Measurements from ENCODE around the gene B4GALNT1. TPM values are rescaled to one million over a fixed set of nuclear protein-coding genes. Genes with fewer than 3 reads are reported as not detected.
A peak's percentile ranks its signal among the peaks of the same experiment; 100 is the strongest.

Gene B4GALNT1
- total and polyA plus RNA-seq, 9 of the 15 experiments (the other 6 are each of a cell fraction or from before 2014, with no cell fraction given): 1.0 to 32.2 (median 9.8) TPM

DNA sequence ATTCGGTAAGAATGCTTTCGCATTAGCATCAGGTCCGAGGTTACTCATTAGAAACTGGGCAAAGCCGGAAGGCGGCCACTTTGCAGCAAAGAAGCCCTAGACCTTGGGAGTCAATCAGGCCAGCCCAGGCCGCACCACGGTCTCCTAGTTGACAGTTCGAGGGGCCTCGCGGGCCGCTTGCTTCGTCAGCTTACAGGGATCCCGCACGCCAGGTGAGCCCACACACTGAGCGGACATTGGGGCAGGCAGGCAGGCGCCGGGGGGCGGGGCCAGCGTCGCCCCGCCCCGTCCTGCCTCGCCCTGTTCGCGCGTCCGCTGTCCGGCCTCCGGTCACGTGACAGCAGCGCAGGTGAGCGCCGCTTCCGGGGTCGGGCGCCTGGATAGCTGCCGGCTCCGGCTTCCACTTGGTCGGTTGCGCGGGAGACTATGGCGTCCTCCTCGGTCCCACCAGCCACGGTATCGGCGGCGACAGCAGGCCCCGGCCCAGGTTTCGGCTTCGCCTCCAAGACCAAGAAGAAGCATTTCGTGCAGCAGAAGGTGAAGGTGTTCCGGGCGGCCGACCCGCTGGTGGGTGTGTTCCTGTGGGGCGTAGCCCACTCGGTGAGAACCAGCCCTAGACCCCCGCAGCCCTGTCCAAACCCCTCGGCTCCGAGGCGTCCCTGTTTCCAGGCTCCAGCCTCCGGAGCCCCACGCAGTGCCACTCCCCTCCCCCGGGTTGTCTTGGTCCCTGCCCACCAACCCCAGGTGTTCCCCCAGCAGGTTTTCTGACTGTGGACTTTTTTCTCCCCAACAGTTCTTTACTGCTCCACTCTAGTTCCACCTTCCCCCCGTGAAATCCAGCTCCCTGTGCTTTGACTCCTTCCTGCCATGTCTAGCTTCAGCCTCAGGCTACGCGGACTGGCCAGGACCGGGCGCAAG, 41.9 kb downstream of the B4GALNT1 start, which contains the start of gene PIP4K2C (continued):
- TF ChIP-seq SRF (CRISPR knock-in tag; IDR thresholded peaks at IDR 0.05) (no peak), HNRNPLL (IDR thresholded peaks at IDR 0.05; ENCODE audit: low read depth, low read length, poor library complexity, severe bottlenecking) (peak; percentile 12), XRCC3 (IDR thresholded peaks at IDR 0.05) (no peak), ZNF436 (CRISPR knock-in tag; IDR thresholded peaks at IDR 0.05) (no peak), ADNP (tag; IDR thresholded peaks at IDR 0.05) (no peak), ZNF146 (CRISPR knock-in tag; IDR thresholded peaks at IDR 0.05; ENCODE audit: unreplicated experiment) (no peak), ZNF274 (IDR thresholded peaks at IDR 0.05; ENCODE audit: borderline replicate concordance, low read depth, low read length) (no peak), POLR2B (IDR thresholded peaks at IDR 0.05; ENCODE audit: low read depth, partially characterized antibody) (peak; percentile 40), KAT8 (IDR thresholded peaks at IDR 0.05; ENCODE audit: low read depth) (no peak), MTA2 (IDR thresholded peaks at IDR 0.05; ENCODE audit: low read depth) (no peak), PRMT5 (CRISPR knock-in tag; IDR thresholded peaks at IDR 0.05) (no peak), MYNN (IDR thresholded peaks at IDR 0.05) (no peak), MYNN (CRISPR knock-in tag; IDR thresholded peaks at IDR 0.05) (no peak), ILK (tag; IDR thresholded peaks at IDR 0.05; ENCODE audit: borderline replicate concordance, low read depth) (no peak), MCM2 (IDR thresholded peaks at IDR 0.05; ENCODE audit: low read depth) (no peak), SREBF2 (CRISPR knock-in tag; IDR thresholded peaks at IDR 0.05) (no peak), MCM5 (IDR thresholded peaks at IDR 0.05; ENCODE audit: low read depth) (no peak), EZH2 (IDR thresholded peaks at IDR 0.05; ENCODE audit: borderline replicate concordance, low read depth, low read length) (no peak), ZFX (CRISPR knock-in tag; IDR thresholded peaks at IDR 0.05) (peak; percentile 71)
- TF ChIP-seq, protein P1, sequence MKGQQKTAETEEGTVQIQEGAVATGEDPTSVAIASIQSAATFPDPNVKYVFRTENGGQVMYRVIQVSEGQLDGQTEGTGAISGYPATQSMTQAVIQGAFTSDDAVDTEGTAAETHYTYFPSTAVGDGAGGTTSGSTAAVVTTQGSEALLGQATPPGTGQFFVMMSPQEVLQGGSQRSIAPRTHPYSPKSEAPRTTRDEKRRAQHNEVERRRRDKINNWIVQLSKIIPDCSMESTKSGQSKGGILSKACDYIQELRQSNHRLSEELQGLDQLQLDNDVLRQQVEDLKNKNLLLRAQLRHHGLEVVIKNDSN (CRISPR knock-in tag; IDR thresholded peaks at IDR 0.05): peak; percentile 95
- TF ChIP-seq, protein P2, sequence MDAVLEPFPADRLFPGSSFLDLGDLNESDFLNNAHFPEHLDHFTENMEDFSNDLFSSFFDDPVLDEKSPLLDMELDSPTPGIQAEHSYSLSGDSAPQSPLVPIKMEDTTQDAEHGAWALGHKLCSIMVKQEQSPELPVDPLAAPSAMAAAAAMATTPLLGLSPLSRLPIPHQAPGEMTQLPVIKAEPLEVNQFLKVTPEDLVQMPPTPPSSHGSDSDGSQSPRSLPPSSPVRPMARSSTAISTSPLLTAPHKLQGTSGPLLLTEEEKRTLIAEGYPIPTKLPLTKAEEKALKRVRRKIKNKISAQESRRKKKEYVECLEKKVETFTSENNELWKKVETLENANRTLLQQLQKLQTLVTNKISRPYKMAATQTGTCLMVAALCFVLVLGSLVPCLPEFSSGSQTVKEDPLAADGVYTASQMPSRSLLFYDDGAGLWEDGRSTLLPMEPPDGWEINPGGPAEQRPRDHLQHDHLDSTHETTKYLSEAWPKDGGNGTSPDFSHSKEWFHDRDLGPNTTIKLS (IDR thresholded peaks at IDR 0.05; ENCODE audit: borderline replicate concordance, low read depth): no peak
- TF ChIP-seq, protein P3, sequence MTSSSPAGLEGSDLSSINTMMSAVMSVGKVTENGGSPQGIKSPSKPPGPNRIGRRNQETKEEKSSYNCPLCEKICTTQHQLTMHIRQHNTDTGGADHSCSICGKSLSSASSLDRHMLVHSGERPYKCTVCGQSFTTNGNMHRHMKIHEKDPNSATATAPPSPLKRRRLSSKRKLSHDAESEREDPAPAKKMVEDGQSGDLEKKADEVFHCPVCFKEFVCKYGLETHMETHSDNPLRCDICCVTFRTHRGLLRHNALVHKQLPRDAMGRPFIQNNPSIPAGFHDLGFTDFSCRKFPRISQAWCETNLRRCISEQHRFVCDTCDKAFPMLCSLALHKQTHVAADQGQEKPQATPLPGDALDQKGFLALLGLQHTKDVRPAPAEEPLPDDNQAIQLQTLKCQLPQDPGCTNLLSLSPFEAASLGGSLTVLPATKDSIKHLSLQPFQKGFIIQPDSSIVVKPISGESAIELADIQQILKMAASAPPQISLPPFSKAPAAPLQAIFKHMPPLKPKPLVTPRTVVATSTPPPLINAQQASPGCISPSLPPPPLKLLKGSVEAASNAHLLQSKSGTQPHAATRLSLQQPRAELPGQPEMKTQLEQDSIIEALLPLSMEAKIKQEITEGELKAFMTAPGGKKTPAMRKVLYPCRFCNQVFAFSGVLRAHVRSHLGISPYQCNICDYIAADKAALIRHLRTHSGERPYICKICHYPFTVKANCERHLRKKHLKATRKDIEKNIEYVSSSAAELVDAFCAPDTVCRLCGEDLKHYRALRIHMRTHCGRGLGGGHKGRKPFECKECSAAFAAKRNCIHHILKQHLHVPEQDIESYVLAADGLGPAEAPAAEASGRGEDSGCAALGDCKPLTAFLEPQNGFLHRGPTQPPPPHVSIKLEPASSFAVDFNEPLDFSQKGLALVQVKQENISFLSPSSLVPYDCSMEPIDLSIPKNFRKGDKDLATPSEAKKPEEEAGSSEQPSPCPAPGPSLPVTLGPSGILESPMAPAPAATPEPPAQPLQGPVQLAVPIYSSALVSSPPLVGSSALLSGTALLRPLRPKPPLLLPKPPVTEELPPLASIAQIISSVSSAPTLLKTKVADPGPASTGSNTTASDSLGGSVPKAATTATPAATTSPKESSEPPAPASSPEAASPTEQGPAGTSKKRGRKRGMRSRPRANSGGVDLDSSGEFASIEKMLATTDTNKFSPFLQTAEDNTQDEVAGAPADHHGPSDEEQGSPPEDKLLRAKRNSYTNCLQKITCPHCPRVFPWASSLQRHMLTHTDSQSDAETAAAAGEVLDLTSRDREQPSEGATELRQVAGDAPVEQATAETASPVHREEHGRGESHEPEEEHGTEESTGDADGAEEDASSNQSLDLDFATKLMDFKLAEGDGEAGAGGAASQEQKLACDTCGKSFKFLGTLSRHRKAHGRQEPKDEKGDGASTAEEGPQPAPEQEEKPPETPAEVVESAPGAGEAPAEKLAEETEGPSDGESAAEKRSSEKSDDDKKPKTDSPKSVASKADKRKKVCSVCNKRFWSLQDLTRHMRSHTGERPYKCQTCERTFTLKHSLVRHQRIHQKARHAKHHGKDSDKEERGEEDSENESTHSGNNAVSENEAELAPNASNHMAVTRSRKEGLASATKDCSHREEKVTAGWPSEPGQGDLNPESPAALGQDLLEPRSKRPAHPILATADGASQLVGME (CRISPR knock-in tag; IDR thresholded peaks at IDR 0.05): no peak
